Natural killer cell (primary cell): ENCODE data around the gene HCK. TPM values are rescaled to one million over a fixed set of nuclear protein-coding genes. Genes with fewer than 3 reads are reported as not detected.

Source experiments
- ATAC-seq, 3 donors: fragments of 150-1000 bp in 2 of 3; fragments of 200-7000 bp in 1 of 3; cut with Tn5 transposase; 1 replicate in 1 of 3; 2 replicates in 2 of 3; pipeline ENCODE4 v1.10.0; 2021; ENCODE audit warnings: mild to moderate bottlenecking in 2 of 3, moderate library complexity in 2 of 3
- DNase-seq, 2 donors: peaks; one replicate each; pipeline versions ENCODE4 v3.0.0 to v3.0.0-alpha.2; 2013 to 2021; ENCODE audit warnings: mixed read lengths in 1 of 2
- H3K27ac ChIP-seq: one replicate; pipeline ENCODE4 v1.5.1; 2013; ENCODE audit warnings: mild to moderate bottlenecking, low read length
- H3K27me3 ChIP-seq: one replicate; pipeline ENCODE4 v1.6.1; 2013; ENCODE audit warnings: low read length; ENCODE audit not compliant: control insufficient read depth, insufficient read depth
- H3K36me3 ChIP-seq: one replicate; pipeline ENCODE4 v1.6.1; 2013; ENCODE audit warnings: low read length; ENCODE audit not compliant: control insufficient read depth, insufficient read depth
- H3K4me1 ChIP-seq: one replicate; pipeline ENCODE4 v1.6.1; 2013; ENCODE audit warnings: low read length; ENCODE audit not compliant: control insufficient read depth, insufficient read depth
- H3K4me3 ChIP-seq: one replicate; pipeline ENCODE4 v1.5.1; 2013; ENCODE audit warnings: low read length
- H3K9me3 ChIP-seq: one replicate; pipeline ENCODE4 v1.6.1; 2013; ENCODE audit warnings: low read length; ENCODE audit not compliant: control insufficient read depth, insufficient read depth
- H3K27ac Mint-ChIP-seq, 2 donors: one replicate each; pipeline ENCODE4 v1.8.0; 2022; ENCODE audit warnings: mild to moderate bottlenecking in 2 of 2, mixed read lengths in 2 of 2, moderate library complexity in 1 of 2
- H3K27me3 Mint-ChIP-seq, 2 donors: one replicate each; pipeline ENCODE4 v1.8.0; 2022; ENCODE audit warnings: low read depth in 2 of 2, mixed read lengths in 2 of 2
- H3K36me3 Mint-ChIP-seq: one replicate; pipeline ENCODE4 v1.8.0; 2022; ENCODE audit warnings: mixed read lengths
- H3K4me1 Mint-ChIP-seq, 2 donors: one replicate each; pipeline ENCODE4 v1.8.0; 2022; ENCODE audit warnings: mixed read lengths in 2 of 2
- H3K4me3 Mint-ChIP-seq: one replicate; pipeline ENCODE4 v1.8.0; 2022; ENCODE audit warnings: mild to moderate bottlenecking, moderate library complexity, mixed read lengths
- H3K9me3 Mint-ChIP-seq, 2 donors: one replicate each; pipeline ENCODE4 v1.8.0; 2022; ENCODE audit warnings: mixed read lengths in 2 of 2
- WGBS: methylation state at CpG from one replicate; pipeline ENCODE4 v1.1.7; 2013; ENCODE audit warnings: missing lambda C conversion rate; ENCODE audit not compliant: insufficient coverage; 5-methylcytosine and 5-hydroxymethylcytosine counted together
- intact Hi-C: fragments of 100-400 bp; cut with micrococcal nuclease; formaldehyde crosslinking; loops from one replicate; pipeline ENCODE4 v1.14.2; 2022
- total RNA-seq, 4 donors: library from RNA; stranded (reverse); fragments of 120-200 nt in 1 of 4; gene quantifications; one replicate each; pipeline versions ENCODE4 v1.2.3 to v1.2.4, GENCODE V29; 2013 to 2022
- TF ChIP-seq, protein P1 (sequence below): fragments of 200-600 bp; IDR thresholded peaks from one replicate; pipeline ENCODE4 v1.8.0; 2022; ENCODE audit warnings: antibody characterized with exemption

The HCK gene
- total RNA-seq, 3 donors from 2014 or later (not counting 1 experiment from before 2014, with no cell fraction given) = 6.3 to 31.6 (median 12.4) TPM

DNA sequence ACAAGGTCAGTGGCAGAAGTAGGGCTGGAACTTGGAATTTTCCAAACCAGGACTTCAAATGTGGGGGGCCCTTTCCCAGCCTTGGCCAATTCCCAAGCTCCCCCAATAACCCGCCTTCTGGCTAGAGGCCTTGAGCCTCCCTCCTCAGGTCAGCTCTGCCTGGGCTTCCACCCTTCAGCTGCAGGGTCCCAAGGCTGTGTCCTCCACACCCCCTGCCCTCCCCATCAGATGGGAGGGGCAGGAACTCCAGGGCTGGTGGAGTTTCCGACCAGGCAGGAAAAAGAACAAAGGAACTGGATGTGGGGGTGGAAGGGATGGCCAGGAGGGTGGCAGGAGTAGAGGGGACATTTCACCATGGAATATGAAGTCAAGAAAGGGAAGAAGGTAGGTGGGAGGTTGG is 41.9 kb upstream of the HCK start, which contains the start of gene CCM2L:
Gene CCM2L, plus strand, starts transcription at position 338 of the 400 bp plus-strand sequence. Its CDS starts 17 bp downstream, at position 355.
- Histone ChIP-seq H3K27ac (no peak within 1 kb of the TSS), H3K4me3 (no peak within 1 kb of the TSS), H3K27me3 (no peaks in the 10 kb centered on the region), H3K9me3 (no peaks in the 10 kb centered on the region), H3K36me3 (no peaks in the 10 kb centered on the region), H3K4me1 (no peaks in the 10 kb centered on the region)
- Mint-ChIP-seq H3K27ac (no peak within 1 kb of the TSS), H3K4me3 (no peak within 1 kb of the TSS), H3K9me3 (no peaks in the 10 kb centered on the region), H3K4me1 (peaks cover 6% of the 10 kb centered on the region in 2 donors), H3K36me3 (no peaks in the 10 kb centered on the region), H3K27me3 (peaks cover 4 to 16% of the 10 kb centered on the region in 2 donors)
- TF ChIP-seq, protein P1, sequence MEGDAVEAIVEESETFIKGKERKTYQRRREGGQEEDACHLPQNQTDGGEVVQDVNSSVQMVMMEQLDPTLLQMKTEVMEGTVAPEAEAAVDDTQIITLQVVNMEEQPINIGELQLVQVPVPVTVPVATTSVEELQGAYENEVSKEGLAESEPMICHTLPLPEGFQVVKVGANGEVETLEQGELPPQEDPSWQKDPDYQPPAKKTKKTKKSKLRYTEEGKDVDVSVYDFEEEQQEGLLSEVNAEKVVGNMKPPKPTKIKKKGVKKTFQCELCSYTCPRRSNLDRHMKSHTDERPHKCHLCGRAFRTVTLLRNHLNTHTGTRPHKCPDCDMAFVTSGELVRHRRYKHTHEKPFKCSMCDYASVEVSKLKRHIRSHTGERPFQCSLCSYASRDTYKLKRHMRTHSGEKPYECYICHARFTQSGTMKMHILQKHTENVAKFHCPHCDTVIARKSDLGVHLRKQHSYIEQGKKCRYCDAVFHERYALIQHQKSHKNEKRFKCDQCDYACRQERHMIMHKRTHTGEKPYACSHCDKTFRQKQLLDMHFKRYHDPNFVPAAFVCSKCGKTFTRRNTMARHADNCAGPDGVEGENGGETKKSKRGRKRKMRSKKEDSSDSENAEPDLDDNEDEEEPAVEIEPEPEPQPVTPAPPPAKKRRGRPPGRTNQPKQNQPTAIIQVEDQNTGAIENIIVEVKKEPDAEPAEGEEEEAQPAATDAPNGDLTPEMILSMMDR = no peak
- DNase-seq (no peak), ATAC-seq (no peak)
- intact Hi-C loops = no loop called here
- 80% methylated on average over 2 of the region's 2 CpGs for WGBS

DNA sequence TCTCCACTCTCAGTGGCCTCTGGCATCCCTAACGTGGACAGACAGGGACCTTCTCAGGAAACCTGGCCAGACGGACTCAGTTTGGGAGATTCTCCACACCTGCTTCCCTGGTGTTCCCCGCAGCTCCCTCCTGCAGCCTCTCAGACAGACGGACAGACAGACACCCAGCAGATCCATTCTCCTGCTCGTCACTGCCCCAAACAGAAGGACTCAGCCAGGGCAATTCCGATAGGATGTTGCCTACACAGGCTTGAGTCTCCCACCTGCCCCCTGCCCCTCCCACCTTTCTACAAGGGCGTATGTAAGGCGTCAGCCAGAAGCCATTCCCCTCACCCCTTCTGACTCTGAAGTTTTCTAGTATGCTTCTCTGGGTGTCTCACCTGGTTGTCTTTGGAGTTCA is 41.4 kb upstream of the HCK start:
- Mint-ChIP-seq H3K4me3 (no peak overlapping the region), H3K27ac (no peak overlapping the region), H3K9me3 (no peaks in the 10 kb centered on the region), H3K27me3 (peaks cover 6 to 20% of the 10 kb centered on the region in 2 donors), H3K4me1 (peaks cover 6% of the 10 kb centered on the region in 2 donors), H3K36me3 (no peaks in the 10 kb centered on the region)
- DNase-seq = no peak
- Histone ChIP-seq H3K36me3 (no peaks in the 10 kb centered on the region), H3K27me3 (no peaks in the 10 kb centered on the region), H3K4me3 (no peak overlapping the region), H3K4me1 (no peaks in the 10 kb centered on the region), H3K9me3 (no peaks in the 10 kb centered on the region), H3K27ac (no peak overlapping the region)
- TF ChIP-seq, protein P1 = no peak
- WGBS = 86% methylated on average over 8 of the region's 8 CpGs
- no peak for ATAC-seq
- intact Hi-C loops = no loop called here

DNA sequence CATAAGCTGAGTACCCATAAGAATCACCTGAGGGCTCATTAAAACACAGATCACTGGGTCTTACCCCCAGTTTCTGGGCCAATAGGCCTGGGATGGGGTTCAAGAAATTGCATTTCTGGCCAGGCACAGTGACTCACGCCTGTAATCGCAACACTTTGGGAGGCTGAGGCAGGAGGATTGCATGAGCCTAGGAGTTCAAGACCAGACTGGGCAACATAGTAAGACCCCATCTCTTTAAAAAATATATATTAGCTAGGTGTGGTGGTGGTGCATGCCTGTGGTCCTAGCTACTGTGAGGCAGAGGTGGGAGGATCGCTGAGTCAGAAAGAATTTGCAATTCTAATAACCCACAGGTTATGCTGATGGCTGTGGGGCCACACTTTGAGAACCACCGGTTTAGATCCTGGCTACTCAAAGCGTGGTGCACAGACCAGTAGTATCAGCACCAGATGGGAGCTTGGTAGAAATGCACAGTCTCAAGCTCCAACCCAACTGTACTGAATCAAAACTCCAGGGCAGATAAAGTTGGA is 39.8 kb upstream of the HCK start:
- no peaks in the 10 kb centered on the region for H3K27me3 ChIP-seq
- ATAC-seq = no peak
- no peak overlapping the region for H3K4me3 ChIP-seq
- no peaks in the 10 kb centered on the region for H3K4me1 ChIP-seq
- Mint-ChIP-seq H3K9me3 (no peaks in the 10 kb centered on the region), H3K27ac (no peak overlapping the region), H3K27me3 (peaks cover 8 to 18% of the 10 kb centered on the region in 2 donors), H3K36me3 (no peaks in the 10 kb centered on the region), H3K4me1 (peaks cover 6% of the 10 kb centered on the region in 2 donors), H3K4me3 (no peak overlapping the region)
- TF ChIP-seq, protein P1 = no peak
- H3K36me3 ChIP-seq = no peaks in the 10 kb centered on the region
- DNase-seq = no peak
- intact Hi-C loops = no loop called here
- H3K9me3 ChIP-seq = no peaks in the 10 kb centered on the region
- 89% methylated on average over 5 of the region's 5 CpGs for WGBS
- no peak overlapping the region for H3K27ac ChIP-seq

GRCh38 chr20:32013326-32013725 is 38.7 kb upstream of the HCK start:
- H3K36me3 ChIP-seq = no peaks in the 10 kb centered on the region
- H3K4me1 Mint-ChIP-seq = peaks cover 0 to 7% of the 10 kb centered on the region in 2 donors
- no peak overlapping the region for H3K27ac ChIP-seq
- no peaks in the 10 kb centered on the region for H3K9me3 ChIP-seq
- intact Hi-C loops = no loop called here
- no peak overlapping the region for H3K4me3 ChIP-seq
- DNase-seq = no peak
- ATAC-seq = no peak
- peaks cover 2% of the 10 kb centered on the region for H3K27me3 ChIP-seq
- TF ChIP-seq, protein P1 = no peak
- H3K36me3 Mint-ChIP-seq = no peaks in the 10 kb centered on the region
- peaks cover 6% of the 10 kb centered on the region for H3K4me1 ChIP-seq
- H3K4me3 Mint-ChIP-seq = no peak overlapping the region
- no peaks in the 10 kb centered on the region for H3K9me3 Mint-ChIP-seq
- WGBS = 88% methylated on average over 7 of the region's 7 CpGs
- no peak overlapping the region for H3K27ac Mint-ChIP-seq
- H3K27me3 Mint-ChIP-seq = peaks cover 17 to 19% of the 10 kb centered on the region in 2 donors
